CD4-positive, alpha-beta T cell treated with Interleukin-15 for 1 hour (primary cell): ENCODE data around the gene GPR150.

Experiments used
- DNase-seq: peaks from one replicate; pipeline ENCODE4 v3.0.0-alpha.2; 2020

The GPR150 gene

DNA sequence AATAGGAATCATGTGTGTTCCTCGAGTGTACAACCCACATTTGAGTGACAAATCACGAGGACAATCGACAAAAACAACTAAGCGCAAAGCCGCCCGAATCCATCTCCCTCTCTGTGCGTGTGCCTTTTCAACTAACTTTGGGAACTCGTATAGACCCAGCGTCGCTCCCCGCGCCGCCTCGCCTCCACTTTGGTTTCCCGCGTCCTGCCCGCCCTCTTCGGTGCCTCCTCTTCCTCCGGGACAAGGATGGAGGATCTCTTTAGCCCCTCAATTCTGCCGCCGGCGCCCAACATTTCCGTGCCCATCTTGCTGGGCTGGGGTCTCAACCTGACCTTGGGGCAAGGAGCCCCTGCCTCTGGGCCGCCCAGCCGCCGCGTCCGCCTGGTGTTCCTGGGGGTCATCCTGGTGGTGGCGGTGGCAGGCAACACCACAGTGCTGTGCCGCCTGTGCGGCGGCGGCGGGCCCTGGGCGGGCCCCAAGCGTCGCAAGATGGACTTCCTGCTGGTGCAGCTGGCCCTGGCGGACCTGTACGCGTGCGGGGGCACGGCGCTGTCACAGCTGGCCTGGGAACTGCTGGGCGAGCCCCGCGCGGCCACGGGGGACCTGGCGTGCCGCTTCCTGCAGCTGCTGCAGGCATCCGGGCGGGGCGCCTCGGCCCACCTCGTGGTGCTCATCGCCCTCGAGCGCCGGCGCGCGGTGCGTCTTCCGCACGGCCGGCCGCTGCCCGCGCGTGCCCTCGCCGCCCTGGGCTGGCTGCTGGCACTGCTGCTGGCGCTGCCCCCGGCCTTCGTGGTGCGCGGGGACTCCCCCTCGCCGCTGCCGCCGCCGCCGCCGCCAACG is at the start of gene GPR150:
GPR150 (plus strand) TSS at position 58 of the 840 bp plus-strand sequence; CDS start at position 247, 189 bp downstream.
- peak; percentile 62 for DNase-seq

- no peak for DNase-seq
Observed at GRCh38 chr5:95572016-95572415, 47.9 kb upstream of the GPR150 start.

DNA sequence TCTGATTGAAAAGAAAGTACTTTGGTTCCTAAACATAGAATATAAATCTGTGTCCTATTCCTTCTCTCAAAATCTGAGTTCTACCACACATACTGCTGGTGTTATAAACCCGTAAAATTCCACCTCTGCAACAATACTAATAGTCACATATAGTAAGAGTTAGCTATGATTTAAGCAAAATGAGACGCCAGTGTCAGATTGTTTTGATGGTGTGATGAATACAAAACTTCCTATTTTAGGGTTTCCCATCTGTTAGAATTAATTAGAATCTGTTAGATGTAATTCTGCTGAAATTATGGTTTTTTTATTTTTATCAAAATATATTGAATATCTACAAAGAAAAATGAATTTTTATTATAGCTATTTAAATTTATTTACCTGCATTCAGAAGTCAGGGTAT is 38.3 kb upstream of the GPR150 start:
- DNase-seq = no peak

GRCh38 chr5:95583992-95584391 is 35.9 kb upstream of the GPR150 start:
- DNase-seq = no peak

GRCh38 chr5:95590880-95591279 is 29.0 kb upstream of the GPR150 start:
- DNase-seq = no peak

DNA sequence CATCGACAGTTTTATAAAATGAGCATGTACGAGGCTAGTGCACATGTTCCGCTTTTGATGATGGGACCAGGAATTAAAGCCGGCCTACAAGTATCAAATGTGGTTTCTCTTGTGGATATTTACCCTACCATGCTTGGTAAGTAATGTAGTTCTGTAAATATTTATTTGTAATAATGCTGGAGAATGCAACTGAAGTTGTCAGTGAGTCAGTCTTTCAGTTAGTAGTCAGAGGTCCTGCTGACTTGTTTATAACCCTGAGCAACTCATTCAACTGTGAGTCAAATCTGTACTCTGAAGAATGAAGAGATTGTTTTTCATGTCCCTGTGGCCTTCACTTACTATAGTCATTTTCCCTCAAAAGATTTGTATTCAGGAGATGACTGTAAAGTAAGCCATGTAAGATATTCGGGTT is 28.4 kb upstream of the GPR150 start:
- DNase-seq = no peak

GRCh38 chr5:95595289-95595931 is 24.5 kb upstream of the GPR150 start:
- DNase-seq = no peak

- DNase-seq = no peak
Observed at GRCh38 chr5:95599252-95599651, 20.6 kb upstream of the GPR150 start.

- DNase-seq = no peak
Observed at GRCh38 chr5:95600557-95600956, 19.3 kb upstream of the GPR150 start.

DNA sequence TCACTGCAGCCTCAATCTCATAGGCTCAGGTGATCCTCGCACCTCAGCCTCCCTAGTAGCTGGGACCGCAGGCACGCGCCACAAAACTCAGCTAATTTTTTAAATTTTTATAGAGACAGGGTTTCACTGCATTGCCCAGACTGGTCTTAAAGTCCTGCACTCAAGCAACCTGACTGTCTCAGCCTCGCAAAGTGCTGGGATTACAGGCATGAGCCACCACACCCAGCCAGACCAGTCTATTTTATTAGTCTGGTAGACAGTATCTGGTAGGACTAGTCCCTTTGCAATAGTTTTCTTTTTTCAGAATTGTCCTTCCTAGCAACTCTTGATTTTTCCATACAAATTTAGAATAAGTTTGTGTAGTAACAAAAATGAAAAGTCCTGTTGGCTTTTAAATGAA is 14.1 kb upstream of the GPR150 start:
- no peak for DNase-seq

- no peak for DNase-seq
Observed at GRCh38 chr5:95606419-95606818, 13.5 kb upstream of the GPR150 start.

DNA sequence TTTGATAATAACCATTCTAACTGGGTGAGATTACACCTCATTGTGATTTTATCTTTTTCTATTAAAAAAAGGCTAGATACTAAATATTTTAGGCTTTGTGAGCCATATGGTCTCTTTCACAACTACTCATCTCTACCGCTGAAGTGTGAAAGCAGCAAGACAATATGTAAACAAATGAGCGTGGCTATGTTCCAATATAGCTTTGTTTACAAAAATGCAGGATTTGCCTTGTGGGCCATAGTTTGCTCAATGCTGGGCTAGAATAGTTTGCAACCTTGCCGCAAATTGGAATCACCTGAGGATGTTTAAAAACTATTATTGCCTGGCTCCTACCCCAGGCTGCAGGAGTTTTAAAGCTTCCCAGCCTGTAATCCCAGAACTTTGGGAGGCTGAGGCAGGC is 10.2 kb upstream of the GPR150 start:
- no peak for DNase-seq

GRCh38 chr5:95610546-95610945 is 9.3 kb upstream of the GPR150 start:
- no peak for DNase-seq

- no peak for DNase-seq
Observed at GRCh38 chr5:95611396-95611795, 8.5 kb upstream of the GPR150 start.

- DNase-seq = no peak
Observed at GRCh38 chr5:95613514-95613913, 6.4 kb upstream of the GPR150 start.

GRCh38 chr5:95615164-95615467 is 4.8 kb upstream of the GPR150 start:
- no peak for DNase-seq

- DNase-seq = no peak
Observed at GRCh38 chr5:95617057-95617456, 2.8 kb upstream of the GPR150 start.

- DNase-seq = no peak
Observed at GRCh38 chr5:95619096-95619495, 791 bp upstream of the GPR150 start.

GRCh38 chr5:95619514-95620029 is 315 bp upstream of the GPR150 start:
- no peak for DNase-seq

- peak; percentile 17 for DNase-seq
Observed at GRCh38 chr5:95620870-95621838, 1.3 kb downstream of the GPR150 start.

GRCh38 chr5:95621839-95622629 is 2.1 kb downstream of the GPR150 start:
- no peak for DNase-seq

GRCh38 chr5:95623706-95624105 is 3.8 kb downstream of the GPR150 start:
- no peak for DNase-seq
